ENCODE data around the gene RPF1. TPM values are rescaled to one million over a fixed set of nuclear protein-coding genes. Genes with fewer than 3 reads are reported as not detected.

The RPF1 gene
- total RNA-seq, 1 experiment from 2014 or later: 43.1 TPM

GRCh38 chr1:84540759-84541158 is 61.7 kb downstream of the RPF1 start:
- no peaks in the 10 kb centered on the region for H3K9me3 Mint-ChIP-seq (ENCODE audit: unreplicated experiment)
- ChIA-PET CTCF (interaction anchor here (0.7 to 1.2 kb wide), 2 partner anchors 35 to 390 kb away, joined by 3 read pairs; partner anchors contain the start of gene SPATA1), POLR2A (interaction anchor here (1.6 kb wide), 1 partner anchor 35 kb away, joined by 10 read pairs; the partner anchor contains the start of genes GNG5 and SPATA1)
- H3K27me3 Mint-ChIP-seq (ENCODE audit: insufficient read depth, unreplicated experiment): no peaks in the 10 kb centered on the region
- H3K4me1 Mint-ChIP-seq (ENCODE audit: insufficient read depth, unreplicated experiment): peaks cover 13% of the 10 kb centered on the region
- no TSS peak for BruUV-seq (replicated peaks)
- TF ChIP-seq, protein P1, sequence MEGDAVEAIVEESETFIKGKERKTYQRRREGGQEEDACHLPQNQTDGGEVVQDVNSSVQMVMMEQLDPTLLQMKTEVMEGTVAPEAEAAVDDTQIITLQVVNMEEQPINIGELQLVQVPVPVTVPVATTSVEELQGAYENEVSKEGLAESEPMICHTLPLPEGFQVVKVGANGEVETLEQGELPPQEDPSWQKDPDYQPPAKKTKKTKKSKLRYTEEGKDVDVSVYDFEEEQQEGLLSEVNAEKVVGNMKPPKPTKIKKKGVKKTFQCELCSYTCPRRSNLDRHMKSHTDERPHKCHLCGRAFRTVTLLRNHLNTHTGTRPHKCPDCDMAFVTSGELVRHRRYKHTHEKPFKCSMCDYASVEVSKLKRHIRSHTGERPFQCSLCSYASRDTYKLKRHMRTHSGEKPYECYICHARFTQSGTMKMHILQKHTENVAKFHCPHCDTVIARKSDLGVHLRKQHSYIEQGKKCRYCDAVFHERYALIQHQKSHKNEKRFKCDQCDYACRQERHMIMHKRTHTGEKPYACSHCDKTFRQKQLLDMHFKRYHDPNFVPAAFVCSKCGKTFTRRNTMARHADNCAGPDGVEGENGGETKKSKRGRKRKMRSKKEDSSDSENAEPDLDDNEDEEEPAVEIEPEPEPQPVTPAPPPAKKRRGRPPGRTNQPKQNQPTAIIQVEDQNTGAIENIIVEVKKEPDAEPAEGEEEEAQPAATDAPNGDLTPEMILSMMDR (IDR thresholded peaks at IDR 0.05; ENCODE audit: unreplicated experiment): no peak
- intact Hi-C loops (cut with micrococcal nuclease): no loop called here
- H3K36me3 Mint-ChIP-seq (ENCODE audit: insufficient read depth, unreplicated experiment): peaks cover 18% of the 10 kb centered on the region
- DNase-seq (ENCODE audit: unreplicated experiment): no peak
- H3K27ac Mint-ChIP-seq (ENCODE audit: low read depth, unreplicated experiment): no peak overlapping the region
- no peak overlapping the region for H3K4me3 Mint-ChIP-seq (ENCODE audit: unreplicated experiment)

GRCh38 chr1:84541679-84542078 is 62.6 kb downstream of the RPF1 start:
- no peaks in the 10 kb centered on the region for H3K9me3 Mint-ChIP-seq (ENCODE audit: unreplicated experiment)
- ChIA-PET CTCF (interaction anchor here (0.5 to 0.8 kb wide), 2 partner anchors 198 to 580 kb away, joined by 3 read pairs; no protein-coding TSS in a partner anchor), POLR2A (no interaction called here)
- H3K4me1 Mint-ChIP-seq (ENCODE audit: insufficient read depth, unreplicated experiment): peaks cover 13% of the 10 kb centered on the region
- no peak overlapping the region for H3K4me3 Mint-ChIP-seq (ENCODE audit: unreplicated experiment)
- BruUV-seq (replicated peaks): no TSS peak
- no peak for DNase-seq (ENCODE audit: unreplicated experiment)
- TF ChIP-seq, protein P1 (IDR thresholded peaks at IDR 0.05; ENCODE audit: unreplicated experiment): peak; percentile 21
- H3K27ac Mint-ChIP-seq (ENCODE audit: low read depth, unreplicated experiment): no peak overlapping the region
- peaks cover 18% of the 10 kb centered on the region for H3K36me3 Mint-ChIP-seq (ENCODE audit: insufficient read depth, unreplicated experiment)
- intact Hi-C loops (cut with micrococcal nuclease): no loop called here
- no peaks in the 10 kb centered on the region for H3K27me3 Mint-ChIP-seq (ENCODE audit: insufficient read depth, unreplicated experiment)

Other genes starting within 250 kb of the RPF1 start
- 1.2 and 1.3 TPM in 2 replicates for gene SAMD13, start 177.6 kb upstream of the RPF1 start, total RNA-seq (2022)
- not detected in 2 replicates for gene DNASE2B, start 80.8 kb upstream of the RPF1 start, total RNA-seq (2022)
- gene SPATA1, start 27.1 kb downstream of the RPF1 start, total RNA-seq (2022): 1.0 and 1.2 TPM in 2 replicates
- gene GNG5, start 27.3 kb downstream of the RPF1 start, total RNA-seq (2022): 121 and 122 TPM in 2 replicates
- gene CTBS, start 95.2 kb downstream of the RPF1 start, total RNA-seq (2022): 14.0 and 20.9 TPM in 2 replicates
- 19.4 and 20.5 TPM in 2 replicates for gene SSX2IP, start 211.2 kb downstream of the RPF1 start, total RNA-seq (2022)

All from MCF 10A (cell line).